Ovary (tissue), 9 donors: ENCODE data around the gene SEMA6B. TPM values are rescaled to one million over a fixed set of nuclear protein-coding genes. Genes with fewer than 3 reads are reported as not detected.
"Not testable (repeated sequence)": the region's sequence is repeated elsewhere in the genome, so short reads cannot be mapped to it uniquely, and the experiment has no call there.

Experiments used
- DNase-seq, 5 donors: peaks; one replicate each; pipeline ENCODE4 v3.0.0-alpha.2; 2019 to 2020
- H3K27ac ChIP-seq, 2 donors: fragments of 200-600 bp; one replicate each; pipeline versions ENCODE4 v1.5.1 to v1.8.0; 2019 to 2022
- H3K27me3 ChIP-seq: fragments of 200-600 bp; one replicate; pipeline ENCODE4 v1.8.0; 2022
- H3K36me3 ChIP-seq: fragments of 200-600 bp; sonication (generic); one replicate; pipeline ENCODE4 v1.5.1; 2019
- H3K4me1 ChIP-seq: one replicate; pipeline ENCODE4 v1.8.1; 2013; ENCODE audit warnings: mild to moderate bottlenecking, moderate library complexity; ENCODE audit not compliant: insufficient read depth
- H3K4me3 ChIP-seq: fragments of 200-600 bp; sonication (generic); one replicate; pipeline ENCODE4 v1.5.1; 2017
- H3K9me3 ChIP-seq, 2 donors: fragments of 200-600 bp in 1 of 2; sonication (generic) in 1 of 2; one replicate each; pipeline versions ENCODE4 v1.5.1 to v1.8.1; 2013 to 2019; ENCODE audit warnings: mild to moderate bottlenecking in 1 of 2, moderate library complexity in 1 of 2
- EP300 ChIP-seq: sonication (generic); formaldehyde crosslinking; IDR thresholded peaks from one replicate; pipeline ENCODE4 v1.6.1; 2017; ENCODE audit warnings: antibody characterized with exemption
- POLR2A ChIP-seq: fragments of 450-650 bp; IDR thresholded peaks from one replicate; pipeline ENCODE4 v1.6.1; 2017; ENCODE audit warnings: antibody characterized with exemption, mild to moderate bottlenecking, moderate library complexity
- WGBS, 3 donors: extraction: QIAGEN DNeasy Blood & Tissue Kit in 1 of 3; methylation state at CpG; one replicate each; pipeline versions ENCODE4 v1.1.5 to v1.1.7; 2013 to 2017; 5-methylcytosine and 5-hydroxymethylcytosine counted together
- intact Hi-C, 4 donors: fragments of 100-400 bp; cut with DNase I; formaldehyde crosslinking; loops; one replicate each; pipeline versions ENCODE4 v1.11.0 to v1.15.1; 2022 to 2023
- polyA plus RNA-seq, 2 donors: library from polyadenylated mRNA; stranded (reverse); fragments of 200-250 nt in 1 of 2; fragments of 350-450 nt in 1 of 2; fragmentation: Illumina TruSeq in 1 of 2; extraction: RNeasy Lipid Tissue Mini Kit (QIAGEN cat#74804) in 1 of 2; gene quantifications; one replicate each; pipeline ENCODE4 v1.2.3, GENCODE V29; 2013 to 2014
- total RNA-seq, 7 donors: library from RNA; depleted of rRNA in 2 of 7; stranded (reverse); fragments of >200 nt in 2 of 7; fragmentation: NEBNext Ultra II Directional in 3 of 7; extraction: Animal tissue kit (Norgen Biotek cat#: 25700) in 3 of 7; gene quantifications; one replicate each; pipeline versions ENCODE4 v1.1.0 to v1.2.4, GENCODE V29; 2016 to 2023
- TF ChIP-seq, protein P1 (sequence below), 3 donors: fragments of 450-650 bp in 2 of 3; fragments of 200-600 bp in 1 of 3; IDR thresholded peaks; one replicate each; pipeline versions ENCODE4 v1.5.1 to v1.8.0; 2016 to 2022; ENCODE audit warnings: antibody characterized with exemption in 3 of 3, mild to moderate bottlenecking in 1 of 3
- donor health status: DM: no; HTN: no; CAD: no; lungs with moderate emphysema.
- donor health status: DM: no; HTN: no; CAD: no.
- donor health status: Bipolar disorder and iron deficiency.
- donor health status: DM: yes; HTN: yes; CAD: no.
- donor health status: DM: no; HTN: no; CAD: no.
- donor health status: DM: yes; HTN: yes; CAD: no.

SEMA6B gene
- total and polyA plus RNA-seq, 9 donors: 0.77 to 9.7 (median 5.5) TPM

- H3K4me1 ChIP-seq: peaks cover 15% of the 10 kb centered on the region
- WGBS, 3 donors: 81 to 86% (median 84%) methylated on average over 9 of the region's 9 CpGs
- no peak overlapping the region for H3K4me3 ChIP-seq
- no peaks in the 10 kb centered on the region for H3K27me3 ChIP-seq
- H3K36me3 ChIP-seq: no peaks in the 10 kb centered on the region
- DNase-seq: no peak
- peak overlapping the region in 1 of 2 donors; percentile 6 for H3K27ac ChIP-seq
- no peaks in the 10 kb centered on the region for H3K9me3 ChIP-seq
- intact Hi-C loops: no loop called here
- TF ChIP-seq, protein P1, sequence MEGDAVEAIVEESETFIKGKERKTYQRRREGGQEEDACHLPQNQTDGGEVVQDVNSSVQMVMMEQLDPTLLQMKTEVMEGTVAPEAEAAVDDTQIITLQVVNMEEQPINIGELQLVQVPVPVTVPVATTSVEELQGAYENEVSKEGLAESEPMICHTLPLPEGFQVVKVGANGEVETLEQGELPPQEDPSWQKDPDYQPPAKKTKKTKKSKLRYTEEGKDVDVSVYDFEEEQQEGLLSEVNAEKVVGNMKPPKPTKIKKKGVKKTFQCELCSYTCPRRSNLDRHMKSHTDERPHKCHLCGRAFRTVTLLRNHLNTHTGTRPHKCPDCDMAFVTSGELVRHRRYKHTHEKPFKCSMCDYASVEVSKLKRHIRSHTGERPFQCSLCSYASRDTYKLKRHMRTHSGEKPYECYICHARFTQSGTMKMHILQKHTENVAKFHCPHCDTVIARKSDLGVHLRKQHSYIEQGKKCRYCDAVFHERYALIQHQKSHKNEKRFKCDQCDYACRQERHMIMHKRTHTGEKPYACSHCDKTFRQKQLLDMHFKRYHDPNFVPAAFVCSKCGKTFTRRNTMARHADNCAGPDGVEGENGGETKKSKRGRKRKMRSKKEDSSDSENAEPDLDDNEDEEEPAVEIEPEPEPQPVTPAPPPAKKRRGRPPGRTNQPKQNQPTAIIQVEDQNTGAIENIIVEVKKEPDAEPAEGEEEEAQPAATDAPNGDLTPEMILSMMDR (IDR thresholded peaks at IDR 0.05): no peak
- TF ChIP-seq POLR2A (no peak), EP300 (no peak)
Observed at GRCh38 chr19:4533334-4533733, 26.1 kb downstream of the SEMA6B start.

GRCh38 chr19:4531562-4532165, 27.8 kb downstream of the SEMA6B start:
- WGBS, 3 donors: 14 to 36% (median 20%) methylated on average over 25 to 28 of the region's 28 CpGs
- Histone ChIP-seq H3K4me3 (no peak overlapping the region), H3K36me3 (no peaks in the 10 kb centered on the region)

DNA sequence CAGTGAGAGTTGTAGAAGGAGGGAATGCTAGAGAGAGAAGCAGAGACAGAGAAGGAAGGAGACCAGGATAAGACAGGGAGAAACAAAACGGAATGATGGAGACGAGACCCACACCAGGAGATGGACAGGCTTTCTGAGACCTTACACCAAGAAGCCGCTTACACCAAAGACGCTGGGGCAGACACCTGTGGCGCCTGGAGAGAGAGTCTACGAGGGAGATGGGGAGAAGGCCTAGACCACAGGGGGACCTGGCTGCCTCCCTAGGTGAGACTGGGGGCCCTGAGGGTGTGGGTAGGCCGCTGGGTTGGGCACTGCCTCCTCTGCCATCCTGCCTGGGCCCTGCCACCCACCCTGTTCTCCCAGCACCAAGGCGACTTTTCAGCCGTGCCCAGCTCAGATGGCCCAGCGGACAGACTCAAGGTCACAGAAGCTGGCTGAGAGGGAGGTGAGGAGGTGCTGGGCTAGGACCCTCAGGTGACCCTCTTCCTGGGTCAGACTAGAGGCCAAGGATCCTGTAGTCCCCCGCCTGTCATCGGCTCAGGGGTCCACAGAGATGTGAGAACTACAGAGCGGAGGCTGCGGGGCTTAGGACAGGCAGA, 29.5 kb downstream of the SEMA6B start:
- Histone ChIP-seq H3K4me1 (peaks cover 9% of the 10 kb centered on the region), H3K36me3 (no peaks in the 10 kb centered on the region), H3K4me3 (no peak overlapping the region), H3K9me3 (no peaks in the 10 kb centered on the region), H3K27ac (no peak overlapping the region), H3K27me3 (no peaks in the 10 kb centered on the region)
- WGBS, 3 donors: 84 to 85% (median 84%) methylated on average over 14 of the region's 14 CpGs
- no peak for TF ChIP-seq POLR2A
- TF ChIP-seq EP300: no peak
- TF ChIP-seq, protein P1 (IDR thresholded peaks at IDR 0.05): no peak
- no peak for DNase-seq
- intact Hi-C loops: no loop called here

More at GRCh38 chr19:4531562-4532165, 27.8 kb downstream of the SEMA6B start:
- peak overlapping the region in 1 of 2 donors; percentile 39 for H3K27ac ChIP-seq
- H3K9me3 ChIP-seq: no peaks in the 10 kb centered on the region
- TF ChIP-seq, protein P1 (IDR thresholded peaks at IDR 0.05): no peak
- TF ChIP-seq EP300 (no peak), POLR2A (no peak)
- peaks cover 14% of the 10 kb centered on the region for H3K4me1 ChIP-seq
- peak in 3 of 5 donors; percentile 52 to 73 (median 59) for DNase-seq
- no peaks in the 10 kb centered on the region for H3K27me3 ChIP-seq
- intact Hi-C loops: no loop called here

GRCh38 chr19:4528843-4529242, 30.6 kb downstream of the SEMA6B start:
- H3K27ac ChIP-seq: no peak overlapping the region
- no peak for DNase-seq
- no peaks in the 10 kb centered on the region for H3K36me3 ChIP-seq
- H3K27me3 ChIP-seq: no peaks in the 10 kb centered on the region
- intact Hi-C loops: no loop called here
- H3K4me1 ChIP-seq: peaks cover 6% of the 10 kb centered on the region
- no peak for TF ChIP-seq EP300
- TF ChIP-seq, protein P1 (IDR thresholded peaks at IDR 0.05): no peak
- no peak for TF ChIP-seq POLR2A
- 78 to 81% (median 78%) methylated on average over 15 of the region's 15 CpGs for WGBS, 3 donors
- H3K9me3 ChIP-seq: no peaks in the 10 kb centered on the region
- H3K4me3 ChIP-seq: no peak overlapping the region

DNA sequence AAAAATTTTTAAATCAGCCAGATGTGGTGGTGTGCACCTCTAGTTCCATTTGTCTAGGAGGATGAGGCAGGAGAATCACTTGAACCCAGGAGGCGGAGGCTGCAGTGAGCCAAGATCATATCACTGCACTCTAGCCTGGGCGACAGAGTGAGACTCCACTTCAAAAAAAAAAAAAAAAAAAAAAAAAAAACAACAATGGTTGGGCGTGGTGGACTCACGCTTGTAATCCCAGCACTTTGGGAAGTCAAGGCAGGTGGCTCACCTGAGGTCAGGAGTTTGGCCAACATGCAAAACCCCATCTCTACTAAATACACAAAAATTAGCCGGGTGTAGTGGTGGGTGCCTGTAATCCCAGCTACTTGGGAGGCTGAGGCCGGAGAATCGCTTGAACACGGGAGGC, 32.1 kb downstream of the SEMA6B start:
- DNase-seq, H3K36me3 ChIP-seq, H3K27ac ChIP-seq, H3K9me3 ChIP-seq, intact Hi-C loops, H3K4me1 ChIP-seq, H3K4me3 ChIP-seq, H3K27me3 ChIP-seq: not testable (repeated sequence)
- WGBS, 3 donors: 94% methylated on average over 8 of the region's 8 CpGs
